Naive B cell (primary cell): ENCODE results near the gene UNC80. TPM values are rescaled to one million over a fixed set of nuclear protein-coding genes. Genes with fewer than 3 reads are reported as not detected.

ENCODE experiments used
- ATAC-seq, 2 donors: fragments of 150-1000 bp; cut with Tn5 transposase; 2 replicates each; pipeline ENCODE4 v1.10.0; 2021; ENCODE audit warnings: low read depth in 2 of 2, mild to moderate bottlenecking in 2 of 2, moderate library complexity in 2 of 2
- DNase-seq: peaks from one replicate; pipeline ENCODE4 v3.0.0; 2022
- H3K27ac Mint-ChIP-seq, 6 donors: one replicate each; pipeline ENCODE4 v1.8.0; 2020 to 2022; ENCODE audit warnings: mild to moderate bottlenecking in 6 of 6, mixed read lengths in 6 of 6, moderate library complexity in 5 of 6, inconsistent platforms in 2 of 6
- H3K27me3 Mint-ChIP-seq, 3 donors: one replicate each; pipeline ENCODE4 v1.8.0; 2021 to 2022; ENCODE audit warnings: mixed read lengths in 3 of 3, mild to moderate bottlenecking in 1 of 3
- H3K36me3 Mint-ChIP-seq, 2 donors: one replicate each; pipeline ENCODE4 v1.8.0; 2020 to 2022; ENCODE audit warnings: mixed read lengths in 2 of 2, inconsistent platforms in 1 of 2, mild to moderate bottlenecking in 1 of 2
- H3K4me1 Mint-ChIP-seq, 3 donors: one replicate each; pipeline ENCODE4 v1.8.0; 2020 to 2022; ENCODE audit warnings: mixed read lengths in 3 of 3, inconsistent platforms in 1 of 3, mild to moderate bottlenecking in 1 of 3, moderate library complexity in 1 of 3
- H3K4me3 Mint-ChIP-seq, 8 donors: one replicate each; pipeline ENCODE4 v1.8.0; 2020 to 2022; ENCODE audit warnings: mild to moderate bottlenecking in 8 of 8, mixed read lengths in 8 of 8, moderate library complexity in 8 of 8, inconsistent platforms in 2 of 8
- H3K9me3 Mint-ChIP-seq, 7 donors: one replicate each; pipeline ENCODE4 v1.8.0; 2020 to 2022; ENCODE audit warnings: mixed read lengths in 7 of 7, mild to moderate bottlenecking in 5 of 7, inconsistent platforms in 2 of 7, moderate library complexity in 1 of 7
- polyA plus RNA-seq, 6 donors: library from polyadenylated mRNA; unstranded; fragments of 300-500 nt; fragmentation: Illumina TruSeq; gene quantifications; one replicate each; pipeline ENCODE4 v1.2.3, GENCODE V29; 2021; ENCODE audit warnings: low read depth in 6 of 6

Gene UNC80
- polyA plus RNA-seq, 6 donors from 2014 or later = not detected

DNA sequence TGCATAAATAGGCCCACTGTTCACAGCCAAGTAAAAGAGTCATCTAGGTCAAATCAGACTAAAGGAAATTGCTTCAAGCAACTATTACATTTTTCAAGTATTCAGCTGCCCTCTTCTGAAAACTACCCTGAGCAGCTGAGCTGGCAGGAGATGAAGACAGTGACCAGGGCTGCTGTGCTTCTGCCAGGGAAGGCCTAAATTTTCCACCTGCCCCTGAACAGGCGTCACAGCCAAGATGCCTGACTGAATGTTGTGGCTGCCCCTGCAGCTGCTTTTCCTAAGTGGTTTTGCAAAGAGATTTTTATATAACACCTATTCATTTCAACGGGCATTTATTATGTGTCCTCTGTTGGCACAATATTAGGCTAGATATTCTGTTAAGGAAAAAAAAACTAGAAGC lies 134.1 kb downstream of the UNC80 start:
- no peak for DNase-seq
- Mint-ChIP-seq H3K27me3 (no peaks in the 10 kb centered on the region), H3K36me3 (no peaks in the 10 kb centered on the region), H3K4me3 (no peak overlapping the region), H3K4me1 (no peaks in the 10 kb centered on the region), H3K9me3 (peaks cover 0 to 3% (median 0%) of the 10 kb centered on the region in 7 donors), H3K27ac (no peak overlapping the region)
- ATAC-seq = no peak

- Mint-ChIP-seq H3K4me1 (no peaks in the 10 kb centered on the region), H3K9me3 (peaks cover 0 to 3% (median 0%) of the 10 kb centered on the region in 7 donors), H3K4me3 (no peak overlapping the region), H3K36me3 (no peaks in the 10 kb centered on the region), H3K27me3 (no peaks in the 10 kb centered on the region), H3K27ac (no peak overlapping the region)
- DNase-seq (no peak), ATAC-seq (no peak)
Measured at GRCh38 chr2:209907746-209908145, 136.1 kb downstream of the UNC80 start.

- ATAC-seq = no peak
- Mint-ChIP-seq H3K27ac (no peak overlapping the region), H3K4me1 (no peaks in the 10 kb centered on the region), H3K27me3 (no peaks in the 10 kb centered on the region), H3K9me3 (peaks cover 0 to 3% (median 0%) of the 10 kb centered on the region in 7 donors), H3K4me3 (no peak overlapping the region), H3K36me3 (no peaks in the 10 kb centered on the region)
- DNase-seq = no peak
Measured at GRCh38 chr2:209908511-209908910, 136.9 kb downstream of the UNC80 start.

- no peak for ATAC-seq
- H3K27me3 Mint-ChIP-seq = peaks cover 0 to 3% (median 0%) of the 10 kb centered on the region in 3 donors
- no peak overlapping the region for H3K4me3 Mint-ChIP-seq
- DNase-seq = no peak
- no peaks in the 10 kb centered on the region for H3K36me3 Mint-ChIP-seq
- H3K9me3 Mint-ChIP-seq = peaks cover 0 to 3% (median 0%) of the 10 kb centered on the region in 7 donors
- H3K4me1 Mint-ChIP-seq = no peaks in the 10 kb centered on the region
- H3K27ac Mint-ChIP-seq = no peak overlapping the region
Measured at GRCh38 chr2:209911486-209911885, 139.9 kb downstream of the UNC80 start.

- ATAC-seq = no peak
- H3K27me3 Mint-ChIP-seq = peaks cover 0 to 3% (median 0%) of the 10 kb centered on the region in 3 donors
Measured at GRCh38 chr2:209913786-209914345, 142.2 kb downstream of the UNC80 start.

DNA sequence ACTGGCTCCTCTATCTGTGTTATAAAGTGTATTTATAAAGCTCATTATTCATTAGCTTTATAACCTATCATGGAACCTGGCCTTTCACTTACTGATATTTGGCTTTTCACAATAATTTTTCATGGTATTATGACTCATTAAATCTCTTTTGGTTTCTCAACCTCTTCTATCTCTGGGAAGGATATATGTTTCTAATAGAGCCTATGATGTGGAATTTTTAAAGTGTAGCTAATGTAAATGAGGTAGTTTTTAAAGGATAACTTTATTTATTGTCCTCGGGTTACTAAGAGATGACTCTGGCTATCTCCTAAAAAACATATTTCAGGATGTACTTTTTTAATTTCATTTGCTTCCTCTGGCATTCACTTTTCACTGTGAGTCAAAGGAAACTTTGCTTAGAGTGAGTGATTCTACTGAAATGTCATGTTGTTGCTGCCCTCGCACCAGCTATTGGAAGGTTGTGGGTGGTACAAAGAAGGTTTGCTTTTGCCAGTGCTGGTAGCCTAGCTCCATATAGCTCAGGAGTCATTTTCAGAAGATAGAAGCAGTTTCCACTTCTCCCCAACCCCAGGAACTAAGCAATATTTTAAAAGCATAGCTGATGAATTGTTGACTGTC lies 145.6 kb downstream of the UNC80 start:
- peaks cover 0 to 3% (median 0%) of the 10 kb centered on the region in 3 donors for H3K27me3 Mint-ChIP-seq
- H3K9me3 Mint-ChIP-seq = peaks cover 0 to 2% (median 0%) of the 10 kb centered on the region in 7 donors
- no peak overlapping the region for H3K27ac Mint-ChIP-seq
- H3K4me3 Mint-ChIP-seq = no peak overlapping the region
- DNase-seq (no peak), ATAC-seq (no peak)
- H3K36me3 Mint-ChIP-seq = no peaks in the 10 kb centered on the region
- H3K4me1 Mint-ChIP-seq = no peaks in the 10 kb centered on the region

More at GRCh38 chr2:209913786-209914345, 142.2 kb downstream of the UNC80 start:
- Mint-ChIP-seq H3K36me3 (no peaks in the 10 kb centered on the region), H3K27ac (no peak overlapping the region), H3K4me3 (no peak overlapping the region), H3K9me3 (peaks cover 0 to 3% (median 0%) of the 10 kb centered on the region in 7 donors), H3K4me1 (no peaks in the 10 kb centered on the region)
- DNase-seq = no peak

GRCh38 chr2:209918251-209918650 lies 146.6 kb downstream of the UNC80 start:
- DNase-seq = no peak
- H3K9me3 Mint-ChIP-seq = peaks cover 0 to 2% (median 0%) of the 10 kb centered on the region in 7 donors
- no peak overlapping the region for H3K27ac Mint-ChIP-seq
- no peaks in the 10 kb centered on the region for H3K36me3 Mint-ChIP-seq
- H3K4me1 Mint-ChIP-seq = no peaks in the 10 kb centered on the region
- peaks cover 0 to 3% (median 0%) of the 10 kb centered on the region in 3 donors for H3K27me3 Mint-ChIP-seq
- H3K4me3 Mint-ChIP-seq = no peak overlapping the region
- ATAC-seq = no peak

GRCh38 chr2:209922116-209922515 lies 150.5 kb downstream of the UNC80 start:
- Mint-ChIP-seq H3K9me3 (peaks cover 0 to 8% (median 1%) of the 10 kb centered on the region in 7 donors), H3K27ac (no peak overlapping the region), H3K27me3 (peaks cover 0 to 3% (median 0%) of the 10 kb centered on the region in 3 donors), H3K36me3 (no peaks in the 10 kb centered on the region), H3K4me1 (no peaks in the 10 kb centered on the region), H3K4me3 (no peak overlapping the region)
- ATAC-seq (no peak), DNase-seq (no peak)

DNA sequence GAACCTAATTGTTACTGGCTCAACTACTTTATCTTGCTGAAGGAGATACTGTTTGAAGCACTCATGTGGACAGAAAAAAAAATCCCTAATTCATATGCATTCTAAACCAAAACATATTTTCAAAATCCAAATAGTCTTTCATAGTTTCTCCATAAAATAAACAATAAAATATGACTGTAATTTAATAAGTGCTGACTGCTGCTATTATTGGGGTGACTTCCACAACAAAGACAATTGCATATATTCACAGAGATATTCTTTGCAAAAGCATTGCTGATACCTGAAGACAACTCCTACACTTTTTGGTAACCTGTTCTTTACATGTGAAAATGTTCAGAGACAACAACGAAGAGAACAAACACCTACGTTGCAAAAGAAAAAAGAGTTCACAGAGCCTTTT lies 157.7 kb downstream of the UNC80 start:
- H3K36me3 Mint-ChIP-seq = no peaks in the 10 kb centered on the region
- H3K4me1 Mint-ChIP-seq = no peaks in the 10 kb centered on the region
- ATAC-seq = no peak
- peaks cover 0 to 8% (median 1%) of the 10 kb centered on the region in 7 donors for H3K9me3 Mint-ChIP-seq
- H3K27ac Mint-ChIP-seq = no peak overlapping the region
- H3K4me3 Mint-ChIP-seq = no peak overlapping the region
- no peak for DNase-seq
- peaks cover 12 to 15% (median 14%) of the 10 kb centered on the region in 3 donors for H3K27me3 Mint-ChIP-seq

GRCh38 chr2:209933499-209934483 lies 162.2 kb downstream of the UNC80 start:
- Mint-ChIP-seq H3K4me3 (no peak overlapping the region), H3K4me1 (no peaks in the 10 kb centered on the region), H3K27ac (no peak overlapping the region), H3K9me3 (no peaks in the 10 kb centered on the region), H3K27me3 (peaks cover 14 to 25% (median 18%) of the 10 kb centered on the region in 3 donors), H3K36me3 (no peaks in the 10 kb centered on the region)
- ATAC-seq (no peak), DNase-seq (no peak)

DNA sequence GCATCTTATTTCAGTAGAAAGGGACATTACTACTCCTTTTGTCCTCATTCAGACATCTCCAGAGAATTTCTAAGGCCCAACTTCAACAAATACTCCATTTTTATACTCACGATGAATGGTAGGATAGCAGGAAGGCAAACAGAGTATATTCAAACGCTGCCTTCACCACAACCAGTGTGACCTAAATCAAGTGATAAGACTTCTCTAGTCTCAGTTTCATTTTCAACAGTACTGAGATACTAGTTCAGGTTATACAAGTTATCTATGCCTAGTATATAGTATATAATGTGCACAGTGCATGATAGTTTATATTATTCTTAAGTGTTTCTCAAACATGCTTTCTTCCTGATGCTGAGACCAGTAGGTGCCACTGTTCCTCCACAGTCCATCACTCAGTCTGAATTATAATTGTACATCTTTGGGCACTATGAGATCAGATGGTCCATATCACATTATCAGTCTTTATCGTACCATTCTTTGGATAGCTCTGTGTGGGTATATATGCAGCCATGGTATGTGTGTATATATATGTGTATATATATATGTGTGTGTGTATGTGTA lies 164.6 kb downstream of the UNC80 start:
- no peak for DNase-seq
- no peak for ATAC-seq
- Mint-ChIP-seq H3K27me3 (peaks cover 11 to 40% (median 29%) of the 10 kb centered on the region in 3 donors), H3K36me3 (no peaks in the 10 kb centered on the region), H3K9me3 (no peaks in the 10 kb centered on the region), H3K4me1 (no peaks in the 10 kb centered on the region), H3K4me3 (no peak overlapping the region), H3K27ac (no peak overlapping the region)

- H3K9me3 Mint-ChIP-seq = no peaks in the 10 kb centered on the region
- no peaks in the 10 kb centered on the region for H3K36me3 Mint-ChIP-seq
- H3K4me3 Mint-ChIP-seq = no peak overlapping the region
- H3K27me3 Mint-ChIP-seq = peaks cover 7 to 36% (median 16%) of the 10 kb centered on the region in 3 donors
- ATAC-seq (no peak), DNase-seq (no peak)
- H3K4me1 Mint-ChIP-seq = no peaks in the 10 kb centered on the region
- H3K27ac Mint-ChIP-seq = no peak overlapping the region
Measured at GRCh38 chr2:209937893-209938292, 166.3 kb downstream of the UNC80 start.

- ATAC-seq (no peak), DNase-seq (no peak)
- H3K27me3 Mint-ChIP-seq = peaks cover 7 to 30% (median 16%) of the 10 kb centered on the region in 3 donors
- no peak overlapping the region for H3K27ac Mint-ChIP-seq
- H3K4me1 Mint-ChIP-seq = no peaks in the 10 kb centered on the region
- no peaks in the 10 kb centered on the region for H3K36me3 Mint-ChIP-seq
- no peaks in the 10 kb centered on the region for H3K9me3 Mint-ChIP-seq
- H3K4me3 Mint-ChIP-seq = no peak overlapping the region
Measured at GRCh38 chr2:209938906-209939305, 167.3 kb downstream of the UNC80 start.
